HG03108 (cell line): ENCODE results near the gene SERPINE1.
"Not testable (repeated sequence)": the region's sequence is repeated elsewhere in the genome, so short reads cannot be mapped to it uniquely, and the experiment has no call there.

Experiments
- ATAC-seq: cut with Tn5 transposase; IDR thresholded peaks from one replicate; pipeline ENCODE4 v1.9.1; 2021; ENCODE audit warnings: moderate library complexity; ENCODE audit not compliant: unreplicated experiment

SERPINE1 gene

DNA sequence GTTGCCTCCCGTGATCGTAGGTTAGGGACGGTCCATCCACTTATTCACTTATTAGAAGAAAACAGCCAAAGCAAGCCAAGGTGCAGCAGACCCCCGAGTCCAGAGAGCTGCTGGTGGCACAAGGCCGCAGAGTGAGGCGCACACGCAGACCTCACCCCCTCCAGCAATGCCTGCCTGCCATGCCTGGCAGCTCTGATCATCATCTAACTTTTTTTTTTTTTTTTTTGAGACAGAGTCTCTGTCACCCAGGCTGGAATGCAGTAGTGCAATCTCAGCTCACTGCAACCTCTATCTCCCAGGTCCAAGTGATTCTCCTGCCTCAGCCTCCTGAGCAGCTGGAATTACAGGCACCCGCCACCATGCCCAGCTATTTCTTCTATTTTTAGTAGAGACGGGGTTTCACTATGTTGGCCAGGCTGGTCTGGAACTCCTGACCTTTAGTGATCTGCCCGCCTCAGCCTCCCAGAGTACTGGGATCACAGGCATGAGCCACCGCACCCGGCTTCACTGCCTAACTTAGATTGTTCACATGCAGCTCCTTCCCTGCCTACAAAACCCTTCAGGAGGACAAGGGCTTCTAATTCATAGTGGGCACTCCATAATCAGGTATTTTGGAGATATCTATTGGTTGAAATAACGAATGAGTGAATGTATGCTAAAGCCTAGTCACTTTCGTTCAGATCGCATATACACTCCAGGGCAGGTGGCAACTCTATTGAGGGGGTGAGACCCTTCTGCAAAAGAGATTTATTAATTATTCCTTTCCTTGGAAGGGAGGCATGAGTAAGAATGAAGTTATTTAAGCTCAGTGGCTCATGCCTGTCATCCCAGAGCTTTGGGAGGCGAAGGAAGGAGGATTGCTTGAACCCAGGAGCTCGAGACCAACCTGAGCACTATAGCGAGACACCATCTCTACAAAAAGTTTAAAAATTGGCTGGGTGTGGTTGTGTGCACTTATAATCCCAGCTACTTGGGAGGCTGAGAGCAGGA lies 25.8 kb upstream of the SERPINE1 start:
- ATAC-seq, result no peak

DNA sequence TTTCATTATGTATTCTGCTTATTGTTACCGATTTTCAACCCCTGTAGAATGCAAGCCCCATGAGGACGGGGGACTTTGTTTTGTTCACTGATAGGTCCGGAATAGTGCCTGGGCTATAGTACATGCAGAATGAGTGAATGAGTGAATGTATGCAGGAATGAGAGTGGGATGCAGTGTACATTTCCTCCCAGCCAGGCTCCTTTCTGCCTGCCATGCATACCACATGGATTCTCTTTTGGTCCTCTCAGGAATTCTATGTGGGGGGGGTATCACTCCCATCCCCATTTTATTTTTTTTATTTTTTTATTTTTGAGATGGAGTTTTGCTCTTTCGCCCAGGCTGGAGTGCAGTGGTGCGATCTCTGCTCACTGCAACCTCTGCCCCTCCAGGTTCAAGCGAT lies 24.9 kb upstream of the SERPINE1 start:
- ATAC-seq, result no peak

DNA sequence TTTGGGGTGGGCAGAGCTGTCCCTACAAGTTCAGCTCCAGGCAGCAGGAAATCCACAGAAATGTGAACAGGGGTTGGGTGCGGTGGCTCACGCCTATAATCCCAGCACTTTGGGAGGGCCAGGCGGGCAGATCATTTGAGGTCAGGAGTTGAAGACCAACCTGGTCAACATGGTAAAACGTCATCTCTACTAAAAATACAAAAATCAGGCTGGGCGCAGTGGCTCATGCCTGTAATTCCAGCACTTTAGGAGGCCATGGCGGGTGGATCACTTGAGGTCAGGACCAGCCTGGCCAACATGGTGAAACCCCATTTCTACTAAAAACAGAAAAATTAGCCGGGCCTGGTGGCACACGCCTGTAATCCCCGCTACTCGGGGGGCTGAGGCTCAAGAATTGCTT lies 23.2 kb upstream of the SERPINE1 start:
- not testable (repeated sequence) for ATAC-seq

DNA sequence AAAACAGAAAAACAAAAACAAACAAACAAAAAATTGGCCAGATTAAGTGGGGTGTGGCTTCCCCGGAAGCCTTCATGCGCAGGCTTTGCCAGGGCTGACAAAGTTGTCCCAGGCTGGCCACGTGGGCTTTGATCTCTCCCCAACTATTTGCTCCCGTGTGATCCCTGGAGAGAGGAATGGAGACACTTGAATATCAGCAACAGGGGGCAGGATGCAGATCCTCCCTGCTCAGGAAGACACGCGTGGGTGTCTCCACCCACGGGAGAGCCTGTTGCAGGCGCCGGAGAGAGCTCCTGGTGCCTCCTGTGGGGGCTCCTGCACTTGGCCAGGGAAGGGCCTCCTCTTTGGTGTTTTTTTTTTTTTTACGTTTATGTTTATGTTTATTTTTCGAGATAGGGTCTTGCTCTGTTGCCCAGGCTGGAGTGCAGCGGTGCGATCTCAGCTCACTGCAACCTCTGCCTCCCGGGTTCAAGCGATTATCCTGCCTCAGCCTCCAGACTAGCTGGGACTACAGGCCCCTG lies 22.7 kb upstream of the SERPINE1 start:
- ATAC-seq, result no peak

DNA sequence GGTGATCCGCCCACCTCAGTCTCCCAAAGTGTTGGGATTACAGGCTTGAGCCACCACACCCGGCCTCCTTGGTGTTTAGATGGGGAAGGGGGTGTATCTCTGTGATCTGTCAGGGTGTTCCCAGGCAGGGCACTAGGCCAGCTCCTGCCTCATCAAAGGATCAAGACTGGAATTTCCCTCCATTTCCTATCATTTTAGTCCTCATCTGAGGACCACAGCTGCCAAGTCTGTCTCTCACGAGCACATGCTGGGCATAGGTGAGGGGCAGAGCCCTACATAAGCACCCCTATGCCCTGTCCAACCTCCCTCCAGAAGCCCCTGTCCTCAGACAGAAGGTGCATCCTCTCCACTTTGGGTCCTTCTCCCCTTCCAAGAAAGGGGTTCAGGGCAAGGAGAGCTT lies 22.1 kb upstream of the SERPINE1 start:
- no peak for ATAC-seq

DNA sequence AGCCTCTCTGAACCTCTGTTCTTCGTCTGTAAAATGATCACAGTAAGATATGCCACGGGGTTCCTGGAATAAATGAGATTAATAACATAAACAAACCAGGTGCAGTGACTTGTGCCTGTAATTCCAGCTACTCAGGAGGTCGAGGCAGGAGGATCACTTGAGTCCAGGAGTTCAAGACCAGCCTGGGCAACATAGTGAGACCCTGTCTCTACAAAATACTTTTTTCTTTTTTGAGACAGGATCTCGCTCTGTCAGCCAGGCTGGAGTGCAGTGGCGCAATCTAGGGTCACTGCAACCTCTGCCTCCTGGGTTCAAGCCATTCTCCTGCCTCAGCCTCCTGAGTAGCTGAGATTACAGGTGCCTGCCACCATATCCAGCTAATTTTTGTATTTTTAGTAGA lies 21.7 kb upstream of the SERPINE1 start:
- ATAC-seq, result not testable (repeated sequence)

DNA sequence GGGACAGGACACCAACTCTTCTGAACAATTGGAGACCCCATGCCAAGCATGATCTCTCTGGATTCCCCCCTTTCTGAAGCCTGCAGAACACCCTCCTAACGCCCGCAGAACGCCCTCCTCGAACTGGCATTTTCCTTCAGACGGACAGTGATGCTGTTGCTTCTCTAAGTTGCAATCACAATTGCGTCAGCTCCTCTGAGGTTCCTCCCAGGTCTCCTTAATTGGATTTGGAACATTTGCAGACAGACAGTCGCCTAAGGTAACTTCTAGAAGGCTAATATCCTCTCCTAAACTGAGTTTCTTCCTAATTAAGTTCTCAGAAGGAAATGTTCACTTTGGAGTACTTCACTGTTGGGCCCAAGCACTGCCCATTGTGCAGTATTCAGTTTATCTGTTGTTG lies 20.5 kb upstream of the SERPINE1 start:
- no peak for ATAC-seq

DNA sequence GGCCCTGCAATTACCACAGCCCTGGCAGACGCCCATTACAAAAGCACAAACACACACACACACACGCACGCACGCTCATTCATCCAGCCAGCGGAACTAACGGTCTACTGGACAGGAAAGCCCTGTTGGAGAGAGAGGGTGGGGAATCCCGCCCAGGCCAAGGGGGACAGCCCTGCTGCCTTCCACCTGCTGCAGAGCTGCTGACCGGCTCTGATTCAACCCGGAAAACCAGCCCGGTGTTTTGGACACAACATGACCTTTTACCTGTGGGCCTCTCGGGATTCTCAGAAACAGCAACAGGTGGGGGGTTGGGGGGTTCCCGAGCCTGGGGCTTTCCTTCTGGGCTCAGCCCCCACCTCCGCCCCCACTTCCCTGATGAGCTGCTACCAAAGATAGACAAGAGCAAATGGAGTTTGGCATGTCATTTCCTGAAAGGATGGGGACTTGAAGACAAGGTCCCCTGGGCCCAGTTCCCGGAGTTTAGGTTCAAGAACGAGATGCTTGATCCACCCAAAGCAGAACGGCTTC lies 18.5 kb upstream of the SERPINE1 start:
- ATAC-seq, result no peak

DNA sequence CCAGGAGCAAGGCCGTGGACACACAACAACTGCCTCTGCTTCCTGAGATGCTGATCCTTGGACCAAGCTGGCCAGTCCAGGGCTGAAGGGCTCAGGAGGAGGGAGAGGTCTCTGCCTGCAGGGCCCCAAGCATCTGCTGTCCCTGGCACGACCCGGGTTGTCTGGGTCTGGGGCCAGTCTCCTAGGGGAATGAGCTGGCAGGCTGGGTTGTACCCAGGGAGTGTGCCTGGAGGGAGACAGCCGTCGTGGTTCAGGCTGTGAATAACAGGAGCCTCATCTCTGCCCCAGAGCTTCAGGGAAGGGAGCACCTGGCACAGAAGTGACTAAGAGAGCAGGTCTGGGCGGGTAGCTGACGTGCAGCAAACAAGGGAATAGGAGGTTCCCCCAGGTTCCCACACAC lies 17.9 kb upstream of the SERPINE1 start:
- ATAC-seq, result no peak

DNA sequence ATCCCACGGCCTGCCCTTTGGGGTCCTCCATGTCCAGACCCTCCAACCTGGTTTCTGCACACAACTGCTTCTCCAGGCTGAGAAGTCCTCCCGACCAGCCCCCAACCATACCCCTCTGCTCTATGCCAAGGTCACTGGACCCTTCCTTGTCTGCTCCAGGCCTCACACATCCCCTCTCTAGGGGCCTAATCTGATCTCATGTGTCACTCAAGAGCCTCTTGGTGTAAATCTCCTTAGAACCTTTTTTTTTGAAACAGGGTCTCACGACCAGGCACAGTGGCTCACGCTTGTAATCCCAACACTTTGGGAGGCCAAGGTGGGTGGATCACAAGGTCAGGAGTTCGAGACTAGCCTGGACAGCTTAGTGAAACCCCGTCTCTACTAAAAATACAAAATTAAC lies 17.5 kb upstream of the SERPINE1 start:
- ATAC-seq, result no peak

DNA sequence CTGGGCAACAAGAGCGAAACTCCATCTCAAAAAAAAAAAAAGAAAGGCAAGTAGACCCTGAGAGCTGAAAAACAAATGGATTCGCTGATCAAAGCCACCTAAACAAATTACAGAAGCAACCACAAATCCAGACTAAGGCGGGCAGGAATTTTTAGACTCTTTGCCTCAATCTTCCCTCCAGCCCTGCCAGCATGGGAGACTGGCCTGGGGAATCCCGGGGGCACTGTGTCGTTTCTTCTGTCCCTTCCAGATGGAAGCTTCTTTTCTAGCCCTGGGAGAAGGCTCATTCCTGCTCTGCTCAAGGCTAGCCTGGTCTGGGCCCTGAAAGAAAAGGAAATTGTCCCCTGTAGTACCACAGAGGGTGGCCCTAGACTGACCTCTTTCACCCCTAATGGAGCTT lies 15.6 kb upstream of the SERPINE1 start:
- no peak for ATAC-seq

DNA sequence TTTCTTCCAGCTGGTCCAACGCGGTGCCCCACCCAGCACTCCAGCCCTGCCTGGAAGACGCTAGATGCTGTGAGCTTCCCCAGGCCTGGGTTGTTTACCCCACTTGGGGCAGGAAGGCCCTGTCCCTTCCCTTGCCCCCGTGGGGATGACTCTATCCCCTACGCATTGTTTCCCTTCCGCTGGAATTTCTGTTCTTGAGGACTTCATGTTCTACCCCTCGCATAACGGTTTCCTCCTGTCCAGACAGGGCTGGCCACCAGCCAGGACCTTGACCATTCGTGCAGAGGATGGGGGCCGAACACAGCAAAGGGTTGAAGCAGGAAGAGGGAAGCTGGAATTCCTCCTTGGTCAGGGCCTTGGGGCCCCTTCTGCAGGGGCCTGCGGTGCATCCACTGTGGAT lies 14.7 kb upstream of the SERPINE1 start:
- ATAC-seq, result no peak

DNA sequence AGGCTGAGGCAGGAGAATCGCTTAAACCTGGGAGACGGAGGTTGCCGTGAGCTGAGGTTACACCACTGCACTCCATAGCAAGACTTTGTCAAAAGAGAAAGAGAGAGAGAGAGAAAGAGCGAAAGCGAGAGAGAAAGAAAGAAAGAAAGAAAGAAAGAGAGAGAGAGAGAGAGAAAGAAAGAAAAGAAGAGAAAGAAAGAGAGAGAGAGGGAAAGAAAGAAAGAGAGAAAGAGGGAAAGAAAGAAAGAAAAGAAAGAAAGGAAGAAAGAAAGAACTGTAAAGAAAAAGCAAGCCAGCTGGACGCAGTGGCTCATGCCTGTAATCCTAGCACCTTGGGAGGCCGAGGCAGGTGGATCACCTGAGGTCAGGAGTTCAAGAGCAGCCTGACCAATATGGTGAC lies 13.8 kb upstream of the SERPINE1 start:
- not testable (repeated sequence) for ATAC-seq

DNA sequence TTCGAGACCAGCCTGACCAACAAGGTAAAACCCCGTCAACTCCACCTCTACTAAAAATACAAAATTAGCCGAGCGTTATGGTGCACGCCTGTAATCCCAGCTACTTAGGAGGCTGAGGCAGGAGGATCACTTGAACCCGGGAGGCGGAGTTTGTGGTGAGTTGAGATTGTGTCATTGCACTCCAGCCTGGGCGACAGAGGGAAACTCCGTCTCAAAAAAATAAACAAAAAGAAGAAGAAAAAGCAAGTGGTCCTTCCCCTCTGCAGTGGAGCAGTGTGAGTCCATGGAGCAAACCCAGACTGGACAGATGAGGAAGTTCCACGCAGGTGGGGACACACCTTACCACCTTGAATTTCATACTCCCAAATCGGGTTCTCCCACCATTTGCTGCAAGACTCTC lies 13.1 kb upstream of the SERPINE1 start:
- ATAC-seq, result no peak

DNA sequence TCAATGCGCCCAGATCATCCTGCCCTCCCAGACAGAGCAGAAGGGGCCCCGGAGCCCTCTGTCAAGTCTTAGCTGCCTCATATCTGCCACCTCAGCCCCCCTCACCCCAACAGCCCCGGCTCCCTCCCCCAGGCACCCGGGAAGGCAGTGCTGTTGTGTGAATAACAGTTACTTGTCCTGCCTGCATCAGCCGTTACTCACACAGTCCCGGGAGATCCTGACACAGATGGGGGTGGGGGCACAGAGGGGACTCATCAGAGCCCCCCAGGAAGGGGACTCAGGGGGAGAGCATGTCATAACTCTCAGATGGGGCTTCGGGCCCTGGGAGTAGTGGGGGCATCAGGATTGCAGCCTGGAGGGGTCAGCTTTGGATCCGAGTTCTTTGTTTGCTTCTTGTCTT lies 12.4 kb upstream of the SERPINE1 start:
- no peak for ATAC-seq

DNA sequence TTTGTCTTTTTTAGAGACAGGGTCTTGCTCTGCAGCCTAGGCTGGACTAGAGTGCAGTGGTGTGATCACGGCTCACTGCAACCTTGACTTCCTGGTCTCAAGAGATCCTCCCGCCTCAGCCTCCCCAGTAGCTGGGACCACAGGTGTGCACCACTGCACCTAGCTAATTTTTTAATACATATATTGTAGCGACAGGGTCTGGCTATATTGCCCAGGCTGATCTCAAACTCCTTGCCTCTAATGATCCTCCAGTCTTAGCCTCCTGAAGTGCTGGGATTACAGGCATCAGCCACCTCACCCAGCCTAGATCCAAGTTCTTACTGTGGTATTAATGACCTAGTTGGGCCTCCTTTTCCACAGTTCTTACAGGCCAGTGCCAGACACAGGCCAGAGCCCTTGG lies 11.7 kb upstream of the SERPINE1 start:
- ATAC-seq, result no peak

DNA sequence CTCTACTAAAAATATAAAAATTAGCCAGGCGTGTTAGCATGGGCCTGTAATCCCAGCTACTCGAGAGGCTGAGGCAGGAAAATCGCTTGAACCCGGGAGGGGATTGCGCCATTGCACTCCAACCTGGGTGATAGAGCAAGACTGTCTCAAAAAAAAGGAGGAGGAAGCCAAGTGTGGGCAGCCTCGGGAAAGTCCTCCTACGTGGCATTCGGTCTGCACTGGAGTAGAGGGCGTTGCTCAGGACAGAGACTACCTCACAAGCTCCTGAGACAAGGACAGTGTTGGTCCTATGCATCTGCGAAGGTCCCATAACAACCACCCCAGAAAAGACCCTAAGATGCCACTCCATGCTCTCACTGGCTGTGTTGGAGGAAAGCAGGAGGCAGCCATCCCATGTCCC lies 10.0 kb upstream of the SERPINE1 start:
- no peak for ATAC-seq

DNA sequence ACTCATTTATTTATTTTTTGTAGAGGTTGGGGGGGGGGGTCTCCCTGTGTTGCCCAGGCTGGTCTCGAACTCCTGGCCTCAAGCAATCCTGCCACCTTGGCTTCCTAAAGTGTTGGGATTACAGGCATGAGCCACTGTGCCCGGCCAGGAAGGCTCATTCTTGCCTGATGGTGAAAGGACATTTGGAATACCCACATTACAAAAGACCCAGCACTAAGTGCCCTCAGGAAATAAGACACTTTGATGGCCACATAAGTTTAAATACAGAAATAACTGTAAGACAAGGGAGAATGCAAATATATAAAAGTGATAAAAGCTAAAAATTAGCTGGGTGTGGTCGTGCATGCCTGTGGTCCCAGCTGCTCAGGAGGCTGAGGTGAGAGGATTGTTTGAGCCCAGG lies 8.0 kb upstream of the SERPINE1 start:
- ATAC-seq, result no peak

DNA sequence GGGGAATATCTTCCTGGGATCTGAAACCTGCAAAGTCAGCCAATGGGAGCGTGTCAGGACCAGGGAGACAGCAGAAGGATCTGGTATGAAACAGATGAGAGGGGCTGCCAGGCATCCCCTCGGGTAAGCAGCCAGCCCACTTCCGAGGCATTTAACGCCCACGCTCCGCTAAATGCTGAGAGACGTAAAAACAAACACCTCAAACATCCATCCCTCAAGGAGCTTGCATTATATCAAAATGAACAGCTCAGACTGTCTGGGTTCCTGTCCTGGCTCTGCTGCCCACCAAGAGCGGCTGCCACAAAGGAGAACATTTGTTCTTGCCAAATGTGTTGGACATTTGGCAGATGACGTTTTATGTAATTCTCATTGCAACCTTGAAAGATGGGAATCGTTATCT lies 7.0 kb upstream of the SERPINE1 start:
- ATAC-seq, result no peak

DNA sequence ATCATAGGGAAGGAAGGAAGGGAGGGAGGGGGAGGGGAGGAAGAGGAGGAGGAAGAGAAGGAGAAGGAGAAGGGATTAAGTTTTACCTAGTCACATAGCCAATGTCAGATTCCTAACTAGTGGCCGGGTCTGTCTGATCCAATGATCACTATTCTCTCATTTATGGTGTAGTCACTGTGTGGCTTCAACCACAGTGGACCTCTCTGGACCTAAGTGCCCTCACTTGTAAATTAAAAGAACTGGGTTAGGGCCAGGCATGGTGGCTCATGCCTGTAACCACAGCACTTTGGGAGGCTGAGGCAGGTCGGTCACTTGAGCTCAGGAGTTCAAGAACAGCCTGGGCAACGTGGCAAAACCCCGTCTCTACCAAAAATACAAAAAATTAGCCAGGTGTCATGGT lies 6.6 kb upstream of the SERPINE1 start:
- ATAC-seq, result no peak

DNA sequence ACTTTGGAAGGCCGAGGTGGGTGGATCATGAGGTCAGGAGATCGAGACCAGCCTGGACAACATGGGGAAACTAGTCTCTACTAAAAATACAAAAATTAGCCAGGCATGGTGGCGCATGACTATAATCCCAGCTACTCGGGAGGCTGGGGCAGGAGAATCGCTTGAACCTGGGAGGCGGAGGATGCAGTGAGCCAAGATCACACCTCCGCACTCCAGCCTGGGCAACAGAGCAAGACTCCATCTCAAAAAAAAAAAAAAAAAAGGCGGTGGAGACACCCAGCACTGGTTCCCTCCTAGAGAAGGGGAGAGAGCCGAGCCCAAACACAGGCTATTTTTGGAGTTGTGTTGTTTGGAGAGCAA lies 5.3 kb upstream of the SERPINE1 start:
- ATAC-seq, result not testable (repeated sequence)
